HepG2 (cell line): Measurements from ENCODE around the gene OTOGL. TPM values are rescaled to one million over a fixed set of nuclear protein-coding genes. Genes with fewer than 3 reads are reported as not detected.
A peak's percentile ranks its signal among the peaks of the same experiment; 100 is the strongest.

Source experiments
- ATAC-seq: fragments of 200-7000 bp; cut with Tn5 transposase; 3 replicates; pipeline ENCODE4 v1.9.1; 2020; ENCODE audit warnings: mild to moderate bottlenecking, moderate library complexity
- BruUV-seq: library from RNA; stranded (reverse); fragments of 400-500 nt; replicated peaks from 2 replicates; lab custom pipeline; 2021; lab: Mats Ljungman, UMichigan
- CTCF ChIA-PET: fragments of 300-600 bp; formaldehyde crosslinking; extraction: SDS; loops from one replicate; lab custom pipeline; 2021; ENCODE audit warnings: low total read pairs, inconsistent platforms, low intra/inter-chr PET ratio; lab: Yijun Ruan, JAX
- POLR2A ChIA-PET: fragments of 350-600 bp; sonication (Branson Sonifier 250); formaldehyde crosslinking; loops from one replicate; lab custom pipeline; 2020; ENCODE audit warnings: antibody characterized with exemption, inconsistent platforms; lab: Yijun Ruan, JAX
- DNase-seq: peaks from one replicate; pipeline ENCODE4 v3.0.0-alpha.2; 2015; ENCODE audit warnings: low spot score
- FAIRE-seq: peaks from 3 replicates; lab custom pipeline; 2011; peaks lifted over from hg19 to GRCh38; lab: Jason Lieb, UNC
- H2AFZ ChIP-seq: one replicate; pipeline ENCODE4 v1.6.1; 2011; ENCODE audit warnings: low read length, inconsistent platforms
- H3K27ac ChIP-seq: fragments of 300-600 bp; 3 replicates; pipeline ENCODE4 v1.8.0; 2011; ENCODE audit warnings: mixed run types, mild to moderate bottlenecking, mixed read lengths, low read length, inconsistent platforms; ENCODE audit not compliant: insufficient read depth; ENCODE audit errors: extremely low read length
- H3K27me3 ChIP-seq, 2 experiments: fragments of 200-600 bp in 1 of 2; 2 replicates in 1 of 2; 3 replicates in 1 of 2; pipeline versions ENCODE4 v1.6.0 to v1.8.0; 2011; ENCODE audit warnings: low read length in 2 of 2, mild to moderate bottlenecking in 2 of 2, moderate library complexity in 2 of 2, inconsistent platforms in 1 of 2; ENCODE audit not compliant: insufficient read depth in 2 of 2, control insufficient read depth in 1 of 2
- H3K36me3 ChIP-seq, 2 experiments: fragments of 200-600 bp in 1 of 2; replicated peaks in 1 of 2; 2 replicates in 1 of 2; 3 replicates in 1 of 2; pipeline versions ENCODE4 v1.5.1 to v1.8.0; 2011; ENCODE audit warnings: low read length in 2 of 2, inconsistent platforms in 1 of 2; ENCODE audit not compliant: insufficient read depth in 2 of 2, control insufficient read depth in 1 of 2
- H3K4me1 ChIP-seq: 2 replicates; pipeline ENCODE4 v1.5.1; 2012; ENCODE audit warnings: low read length, inconsistent platforms; ENCODE audit not compliant: insufficient read depth
- H3K4me2 ChIP-seq: 2 replicates; pipeline ENCODE4 v1.6.0; 2011; ENCODE audit warnings: low read depth, low read length, inconsistent platforms
- H3K4me3 ChIP-seq, 3 experiments: fragments of 200-600 bp in 1 of 3; sonication (generic), shearing (Covaris generic) in 1 of 3; replicated peaks in 1 of 3; 2 replicates each; pipeline ENCODE4 v1.5.1; 2011 to 2016; ENCODE audit warnings: low read length in 3 of 3, inconsistent platforms in 2 of 3, low read depth in 2 of 3, mild to moderate bottlenecking in 2 of 3, control low read depth in 1 of 3, mixed read lengths in 1 of 3; ENCODE audit not compliant: insufficient read depth in 1 of 3
- H3K79me2 ChIP-seq: one replicate; pipeline ENCODE4 v1.6.1; 2011; ENCODE audit warnings: low read length, inconsistent platforms; ENCODE audit not compliant: insufficient read depth
- H3K9ac ChIP-seq: 2 replicates; pipeline ENCODE4 v1.6.0; 2011; ENCODE audit warnings: mild to moderate bottlenecking, low read depth, low read length, inconsistent platforms; ENCODE audit not compliant: insufficient read depth
- H3K9me3 ChIP-seq: 2 replicates; pipeline ENCODE4 v1.5.1; 2012; ENCODE audit warnings: mild to moderate bottlenecking, low read length
- H4K20me1 ChIP-seq: 2 replicates; pipeline ENCODE4 v1.6.0; 2011; ENCODE audit warnings: inconsistent platforms, mild to moderate bottlenecking, low read length, moderate library complexity; ENCODE audit not compliant: insufficient read depth
- CHD4 ChIP-seq: fragments of 200-600 bp; sonication (generic); IDR thresholded peaks from 2 replicates; pipeline ENCODE4 v1.7.0; 2017; ENCODE audit warnings: mild to moderate bottlenecking, low read length, borderline replicate concordance
- FOXC1 ChIP-seq: sonication (generic); formaldehyde crosslinking; IDR thresholded peaks from 2 replicates; pipeline ENCODE4 v1.8.0; 2022; ENCODE audit warnings: mild to moderate bottlenecking, missing genetic modification reagents, borderline replicate concordance
- LCORL ChIP-seq, 2 experiments: fragments of 450-650 bp in 1 of 2; sonication (generic) in 1 of 2; formaldehyde crosslinking in 1 of 2; IDR thresholded peaks; 2 replicates each; pipeline versions ENCODE4 v1.5.0 to v1.6.1; 2017 to 2020; ENCODE audit warnings: antibody characterized with exemption in 1 of 2, missing genetic modification reagents in 1 of 2
- PAX8 ChIP-seq: sonication (generic); formaldehyde crosslinking; IDR thresholded peaks from 2 replicates; pipeline ENCODE4 v1.8.0; 2022; ENCODE audit warnings: mild to moderate bottlenecking, missing genetic modification reagents, borderline replicate concordance
- PCBP1 ChIP-seq: fragments of 200-400 bp; formaldehyde crosslinking; IDR thresholded peaks from 2 replicates; pipeline ENCODE4 v1.6.1; 2017; ENCODE audit warnings: mild to moderate bottlenecking, low read depth, low read length, borderline replicate concordance
- RFXANK ChIP-seq: IDR thresholded peaks from 2 replicates; pipeline ENCODE4 v1.6.1; 2016
- SOX6 ChIP-seq, 2 experiments: fragments of 450-650 bp in 1 of 2; sonication (generic) in 1 of 2; formaldehyde crosslinking in 1 of 2; IDR thresholded peaks; 2 replicates each; pipeline versions ENCODE4 v1.4.0 to v1.6.1; 2017 to 2020; ENCODE audit warnings: antibody characterized with exemption in 1 of 2, mild to moderate bottlenecking in 1 of 2, missing genetic modification reagents in 1 of 2
- ZNF10 ChIP-seq: sonication (generic); formaldehyde crosslinking; IDR thresholded peaks from 2 replicates; pipeline ENCODE4 v1.4.0; 2020; ENCODE audit warnings: mild to moderate bottlenecking, low read depth, missing genetic modification reagents, borderline replicate concordance
- ZNF432 ChIP-seq: sonication (generic); formaldehyde crosslinking; IDR thresholded peaks from 2 replicates; pipeline ENCODE4 v1.5.0; 2020; ENCODE audit warnings: missing genetic modification reagents, mild to moderate bottlenecking, borderline replicate concordance
- WGBS: methylation state at CpG from one replicate; pipeline ENCODE4 v1.1.6; 2017; ENCODE audit warnings: low lambda C conversion rate; 5-methylcytosine and 5-hydroxymethylcytosine counted together
- in situ Hi-C: cut with HindIII; loops from 2 replicates; pipeline ENCODE4 v1.10.0; 2017; ENCODE audit warnings: low pct_unique_long_range_greater_than_20kb; ENCODE audit not compliant: extremely low pct_ligation_motif_present
- intact Hi-C: fragments of 100-400 bp; cut with micrococcal nuclease; formaldehyde crosslinking; loops from one replicate; pipeline ENCODE4 v1.10.0; 2022; ENCODE audit not compliant: unreplicated experiment
- polyA plus RNA-seq, 8 experiments: library from polyadenylated mRNA; depleted of rRNA in 3 of 8; stranded (reverse) in 7 of 8; unstranded in 1 of 8; fragments of >200 nt; fragmentation: Illumina TruSeq in 4 of 8; extraction: Trizol in 4 of 8; gene quantifications; 2 replicates each; pipeline versions ENCODE4 v1.2.1 to v1.2.3, GENCODE V29; 2011 to 2016; ENCODE audit warnings: low read depth in 4 of 8, missing spikeins in 1 of 8, mixed read lengths in 1 of 8; ENCODE audit not compliant: insufficient read depth in 1 of 8
- total RNA-seq, 5 experiments: library from RNA; depleted of rRNA; stranded (reverse); fragments of >200 nt; fragmentation: Illumina TruSeq; extraction: Trizol; gene quantifications; 2 replicates each; pipeline ENCODE4 v1.2.3, GENCODE V29; 2016; ENCODE audit warnings: low read depth in 1 of 5
- TF ChIP-seq, protein P1 (sequence below): sonication (generic); formaldehyde crosslinking; IDR thresholded peaks from 2 replicates; pipeline ENCODE4 v1.5.0; 2020; ENCODE audit warnings: missing genetic modification reagents
- TF ChIP-seq, protein P2 (sequence below): sonication (generic); formaldehyde crosslinking; IDR thresholded peaks from 2 replicates; pipeline ENCODE4 v1.5.0; 2020; ENCODE audit warnings: missing genetic modification reagents

OTOGL gene
- total and polyA plus RNA-seq, 2 of the 13 experiments (the other 11 are each of a cell fraction or from before 2014, with no cell fraction given) = not detected

DNA sequence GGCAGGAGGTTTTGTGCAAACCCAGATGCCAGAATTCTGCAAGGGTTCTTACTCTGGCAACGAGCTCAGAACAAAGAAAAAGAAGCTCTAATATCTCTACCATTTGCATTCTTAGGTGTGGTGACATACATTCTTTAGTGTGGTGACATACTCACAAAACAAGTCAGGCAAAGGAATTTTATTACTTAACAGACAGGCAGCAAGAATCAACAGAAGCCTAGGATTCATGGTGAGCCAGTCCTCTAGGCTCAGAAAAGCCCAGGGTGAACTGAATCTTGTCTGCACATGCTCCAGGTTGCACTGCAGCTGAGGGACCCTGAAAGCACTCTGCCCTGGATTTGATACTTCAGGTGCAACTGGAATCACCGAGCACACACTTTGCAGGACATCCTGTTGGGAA, 222.3 kb downstream of the OTOGL start:
- TF ChIP-seq ZNF432 (CRISPR knock-in tag) (no peak), CHD4 (no peak)
- TF ChIP-seq, all 625 proteins: peak for 0
- intact Hi-C loops (no loop called here), in situ Hi-C loops (no loop called here)
- POLR2A ChIA-PET = no interaction called here
- no peak overlapping the region for H3K27ac ChIP-seq
- no peaks in the 10 kb centered on the region for H4K20me1 ChIP-seq
- H3K36me3 ChIP-seq = no peaks in the 10 kb centered on the region
- H3K79me2 ChIP-seq = no peaks in the 10 kb centered on the region
- no TSS peak for BruUV-seq
- ATAC-seq (no peak), FAIRE-seq (no peak), DNase-seq (peak; percentile 2)
- no peak overlapping the region for H2AFZ ChIP-seq
- H3K9me3 ChIP-seq = no peaks in the 10 kb centered on the region
- no peaks in the 10 kb centered on the region for H3K4me1 ChIP-seq
- CTCF ChIA-PET = no interaction called here
- H3K4me2 ChIP-seq = no peak overlapping the region
- no peaks in the 10 kb centered on the region for H3K27me3 ChIP-seq
- no peak overlapping the region for H3K4me3 ChIP-seq
- WGBS = 2% methylated on average over 2 of the region's 2 CpGs
- H3K9ac ChIP-seq = no peak overlapping the region

DNA sequence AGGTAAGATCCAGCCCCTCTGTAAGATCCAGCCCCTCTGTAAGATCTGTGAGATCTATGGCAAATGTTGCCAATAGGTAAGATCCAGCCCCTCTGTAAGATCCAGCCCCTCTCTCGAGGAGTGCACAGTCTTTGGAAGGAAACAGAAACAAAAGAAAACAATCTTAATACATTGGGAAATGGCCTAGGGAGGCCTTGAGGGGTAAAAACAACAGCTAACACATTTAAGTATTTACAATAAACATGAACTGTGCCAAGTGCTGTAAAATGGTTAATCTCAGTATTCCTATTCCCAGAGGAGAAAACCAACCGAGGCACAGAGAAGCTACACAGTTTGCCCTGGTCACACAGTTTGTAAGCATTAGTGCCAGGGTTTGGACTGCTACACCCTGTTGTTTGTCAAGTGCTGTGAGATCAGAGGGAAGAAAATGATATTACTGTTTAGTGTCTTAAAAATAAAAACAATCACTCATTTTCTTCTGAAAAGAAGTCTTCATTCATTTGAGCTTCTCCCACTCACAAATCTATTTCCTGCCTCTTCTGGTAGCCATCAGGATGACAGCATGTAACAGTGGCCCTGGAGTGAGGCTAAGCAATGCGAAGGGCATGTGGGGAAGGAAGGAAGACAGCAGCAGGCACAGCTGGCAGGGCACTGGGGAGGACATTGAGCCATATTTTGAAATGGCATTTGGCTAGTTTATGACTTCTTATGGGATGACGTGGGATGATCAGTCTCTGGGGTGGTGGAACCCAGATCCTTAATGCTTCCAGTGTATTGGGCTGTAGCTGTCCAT, 226.0 kb downstream of the OTOGL start:
- no peaks in the 10 kb centered on the region for H3K9me3 ChIP-seq
- no peak for FAIRE-seq
- no peaks in the 10 kb centered on the region for H3K79me2 ChIP-seq
- H3K4me1 ChIP-seq = no peaks in the 10 kb centered on the region
- in situ Hi-C loops = no loop called here
- ChIA-PET CTCF (no interaction called here), POLR2A (no interaction called here)
- no peak overlapping the region for H3K4me3 ChIP-seq
- no TSS peak for BruUV-seq
- DNase-seq = no peak
- H3K27me3 ChIP-seq = no peaks in the 10 kb centered on the region
- no peaks in the 10 kb centered on the region for H4K20me1 ChIP-seq
- no peak overlapping the region for H3K9ac ChIP-seq
- H3K4me2 ChIP-seq = no peak overlapping the region
- TF ChIP-seq, protein P1, sequence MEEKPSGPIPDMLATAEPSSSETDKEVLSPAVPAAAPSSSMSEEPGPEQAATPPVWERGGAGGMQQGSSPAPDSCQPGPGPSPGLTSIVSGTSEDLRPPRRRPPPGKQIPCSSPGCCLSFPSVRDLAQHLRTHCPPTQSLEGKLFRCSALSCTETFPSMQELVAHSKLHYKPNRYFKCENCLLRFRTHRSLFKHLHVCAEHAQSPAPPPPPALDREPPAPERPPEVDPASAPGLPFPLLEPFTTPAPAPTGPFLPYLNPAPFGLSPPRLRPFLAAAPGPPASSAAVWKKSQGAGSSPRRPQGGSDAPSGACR (CRISPR knock-in tag) = no peak
- TF ChIP-seq ZNF10 = no peak
- no peak for TF ChIP-seq PAX8 (CRISPR knock-in tag)
- no peak for TF ChIP-seq FOXC1
- TF ChIP-seq LCORL (IDR thresholded peaks at IDR 0.05) = no peak
- no peak for TF ChIP-seq LCORL (CRISPR knock-in tag; IDR thresholded peaks at IDR 0.05)
- no peak for TF ChIP-seq RFXANK
- TF ChIP-seq SOX6 (IDR thresholded peaks at IDR 0.05) = no peak
- TF ChIP-seq SOX6 (CRISPR knock-in tag; IDR thresholded peaks at IDR 0.05) = no peak
- TF ChIP-seq, protein P2, sequence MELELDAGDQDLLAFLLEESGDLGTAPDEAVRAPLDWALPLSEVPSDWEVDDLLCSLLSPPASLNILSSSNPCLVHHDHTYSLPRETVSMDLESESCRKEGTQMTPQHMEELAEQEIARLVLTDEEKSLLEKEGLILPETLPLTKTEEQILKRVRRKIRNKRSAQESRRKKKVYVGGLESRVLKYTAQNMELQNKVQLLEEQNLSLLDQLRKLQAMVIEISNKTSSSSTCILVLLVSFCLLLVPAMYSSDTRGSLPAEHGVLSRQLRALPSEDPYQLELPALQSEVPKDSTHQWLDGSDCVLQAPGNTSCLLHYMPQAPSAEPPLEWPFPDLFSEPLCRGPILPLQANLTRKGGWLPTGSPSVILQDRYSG (CRISPR knock-in tag) = no peak
- TF ChIP-seq PCBP1 = no peak
- peak; percentile 61; the same call in 2 of the 3 replicates for ATAC-seq
- no peak overlapping the region for H3K27ac ChIP-seq
- intact Hi-C loops = no loop called here
- WGBS = 0% methylated on average over 4 of the region's 4 CpGs
- no peaks in the 10 kb centered on the region for H3K36me3 ChIP-seq
- H2AFZ ChIP-seq = no peak overlapping the region
